ENCODE results near the gene TTC9B. TPM values are rescaled to one million over a fixed set of nuclear protein-coding genes. Genes with fewer than 3 reads are reported as not detected.

Gene TTC9B
- total RNA-seq, 1 donor from 2014 or later = not detected

GRCh38 chr19:40245506-40246128 is 27.4 kb upstream of the TTC9B start:
- H3K27me3 ChIP-seq = no peaks in the 10 kb centered on the region
- H3K4me1 ChIP-seq = peaks cover 44% of the 10 kb centered on the region
- intact Hi-C loops (cut with DNase I) = no loop called here
- DNase-seq (ENCODE audit: extremely low spot score in 2 of 2) = no peak
- no peak overlapping the region for H3K4me3 ChIP-seq
- no peak overlapping the region for H3K27ac ChIP-seq
- peaks cover 0 to 14% of the 10 kb centered on the region in 2 donors for H3K36me3 ChIP-seq
- no peak for TF ChIP-seq CTCF (IDR thresholded peaks at IDR 0.05)
- no peak for TF ChIP-seq POLR2A (IDR thresholded peaks at IDR 0.05)
- TF ChIP-seq POLR2AphosphoS5 (IDR thresholded peaks at IDR 0.05; ENCODE audit: insufficient read depth in 1 of 2, low read depth in 1 of 2) = no peak
- H3K9me3 ChIP-seq = no peaks in the 10 kb centered on the region

- Histone ChIP-seq H3K27me3 (no peaks in the 10 kb centered on the region), H3K36me3 (peaks cover 0 to 23% of the 10 kb centered on the region in 2 donors), H3K4me1 (peaks cover 44% of the 10 kb centered on the region), H3K4me3 (no peak overlapping the region), H3K9me3 (no peaks in the 10 kb centered on the region), H3K27ac (no peak overlapping the region)
- TF ChIP-seq CTCF (IDR thresholded peaks at IDR 0.05) (no peak), POLR2A (IDR thresholded peaks at IDR 0.05) (no peak), POLR2AphosphoS5 (IDR thresholded peaks at IDR 0.05; ENCODE audit: insufficient read depth in 1 of 2, low read depth in 1 of 2) (no peak)
- intact Hi-C loops (cut with DNase I) = no loop called here
- DNase-seq (ENCODE audit: extremely low spot score in 2 of 2) = no peak
Observed at GRCh38 chr19:40244579-40245317, 26.6 kb upstream of the TTC9B start.

- no peak overlapping the region for H3K27ac ChIP-seq
Observed at GRCh38 chr19:40243181-40243580, 25.0 kb upstream of the TTC9B start.

GRCh38 chr19:40242480-40242879 is 24.3 kb upstream of the TTC9B start:
- TF ChIP-seq POLR2A (IDR thresholded peaks at IDR 0.05) (no peak), CTCF (IDR thresholded peaks at IDR 0.05) (no peak), POLR2AphosphoS5 (IDR thresholded peaks at IDR 0.05; ENCODE audit: insufficient read depth in 1 of 2, low read depth in 1 of 2) (no peak)
- Histone ChIP-seq H3K4me3 (peak overlapping the region in 1 of 2 donors; percentile 15), H3K36me3 (peaks cover 0 to 45% of the 10 kb centered on the region in 2 donors), H3K27ac (no peak overlapping the region), H3K4me1 (peaks cover 39% of the 10 kb centered on the region), H3K9me3 (no peaks in the 10 kb centered on the region), H3K27me3 (no peaks in the 10 kb centered on the region)
- no peak for DNase-seq (ENCODE audit: extremely low spot score in 2 of 2)
- intact Hi-C loops (cut with DNase I) = no loop called here

More at GRCh38 chr19:40243181-40243580, 25.0 kb upstream of the TTC9B start:
- Histone ChIP-seq H3K36me3 (peaks cover 0 to 38% of the 10 kb centered on the region in 2 donors), H3K27me3 (no peaks in the 10 kb centered on the region), H3K9me3 (no peaks in the 10 kb centered on the region), H3K4me3 (no peak overlapping the region), H3K4me1 (peaks cover 44% of the 10 kb centered on the region)
- TF ChIP-seq POLR2A (IDR thresholded peaks at IDR 0.05) (no peak), CTCF (IDR thresholded peaks at IDR 0.05) (no peak), POLR2AphosphoS5 (IDR thresholded peaks at IDR 0.05; ENCODE audit: insufficient read depth in 1 of 2, low read depth in 1 of 2) (no peak)
- intact Hi-C loops (cut with DNase I) = no loop called here
- no peak for DNase-seq (ENCODE audit: extremely low spot score in 2 of 2)
